H9 (cell line): Measurements from ENCODE around the gene STYXL2. TPM values are rescaled to one million over a fixed set of nuclear protein-coding genes. Genes with fewer than 3 reads are reported as not detected.

Source experiments
- DNase-seq: peaks from one replicate; pipeline ENCODE4 v3.0.0-alpha.2; 2017
- H2AFZ ChIP-seq: one replicate; pipeline ENCODE4 v1.6.1; 2013; ENCODE audit warnings: mild to moderate bottlenecking, low read length, control low read depth, moderate library complexity
- H2AK5ac ChIP-seq: 2 replicates; pipeline ENCODE4 v1.6.1; 2013; ENCODE audit warnings: low read length, control low read depth, mixed read lengths; ENCODE audit not compliant: insufficient read length
- H2BK120ac ChIP-seq: one replicate; pipeline ENCODE4 v1.6.1; 2013; ENCODE audit warnings: low read depth, mild to moderate bottlenecking, low read length, control low read depth, inconsistent platforms; ENCODE audit not compliant: poor library complexity, severe bottlenecking
- H2BK12ac ChIP-seq: 2 replicates; pipeline ENCODE4 v1.6.1; 2013; ENCODE audit warnings: low read length, control low read depth, mixed read lengths, low read depth; ENCODE audit not compliant: insufficient read length
- H2BK15ac ChIP-seq: 2 replicates; pipeline ENCODE4 v1.6.1; 2013; ENCODE audit warnings: low read depth, low read length, control low read depth
- H2BK20ac ChIP-seq: one replicate; pipeline ENCODE4 v1.6.1; 2013; ENCODE audit warnings: low read depth, mild to moderate bottlenecking, low read length, control low read depth, inconsistent platforms; ENCODE audit not compliant: poor library complexity, severe bottlenecking
- H2BK5ac ChIP-seq: 2 replicates; pipeline ENCODE4 v1.6.1; 2013; ENCODE audit warnings: low read length, control low read depth, mixed read lengths; ENCODE audit not compliant: insufficient read length
- H3K14ac ChIP-seq: 2 replicates; pipeline ENCODE4 v1.6.1; 2013; ENCODE audit warnings: low read length, control low read depth; ENCODE audit not compliant: insufficient read depth
- H3K18ac ChIP-seq: 2 replicates; pipeline ENCODE4 v1.6.1; 2013; ENCODE audit warnings: low read depth, mild to moderate bottlenecking, mixed read lengths, low read length, control low read depth; ENCODE audit not compliant: insufficient read length
- H3K23ac ChIP-seq: 2 replicates; pipeline ENCODE4 v1.6.1; 2013; ENCODE audit warnings: low read length, control low read depth, mixed read lengths, low read depth; ENCODE audit not compliant: insufficient read length
- H3K23me2 ChIP-seq: 2 replicates; pipeline ENCODE4 v1.6.1; 2013; ENCODE audit warnings: low read depth, mild to moderate bottlenecking, mixed read lengths, low read length, control low read depth; ENCODE audit not compliant: insufficient read length, poor library complexity, severe bottlenecking
- H3K27ac ChIP-seq: 2 replicates; pipeline ENCODE4 v1.5.1; 2013; ENCODE audit warnings: low read length, control low read depth, mixed read lengths, low read depth; ENCODE audit not compliant: insufficient read length
- H3K27me3 ChIP-seq: 2 replicates; pipeline ENCODE4 v1.6.1; 2013; ENCODE audit warnings: low read length, control low read depth, inconsistent platforms; ENCODE audit not compliant: insufficient read depth
- H3K4ac ChIP-seq: 2 replicates; pipeline ENCODE4 v1.6.1; 2013; ENCODE audit warnings: low read depth, mild to moderate bottlenecking, control low read depth, inconsistent platforms, low read length, moderate library complexity
- H3K4me1 ChIP-seq: 2 replicates; pipeline ENCODE4 v1.6.1; 2013; ENCODE audit warnings: low read length, control low read depth, inconsistent platforms; ENCODE audit not compliant: insufficient read depth
- H3K4me2 ChIP-seq: 2 replicates; pipeline ENCODE4 v1.6.1; 2013; ENCODE audit warnings: low read length, control low read depth, mixed read lengths; ENCODE audit not compliant: insufficient read length, insufficient read depth
- H3K56ac ChIP-seq: 2 replicates; pipeline ENCODE4 v1.6.1; 2013; ENCODE audit warnings: low read depth, mild to moderate bottlenecking, mixed read lengths, low read length, control low read depth; ENCODE audit not compliant: insufficient read length
- H3K79me1 ChIP-seq: 2 replicates; pipeline ENCODE4 v1.6.1; 2013; ENCODE audit warnings: low read depth, mild to moderate bottlenecking, moderate library complexity, low read length, control low read depth, inconsistent platforms; ENCODE audit not compliant: insufficient read depth, poor library complexity, severe bottlenecking
- H3K79me2 ChIP-seq: 2 replicates; pipeline ENCODE4 v1.6.1; 2013; ENCODE audit warnings: low read length, control low read depth, inconsistent platforms; ENCODE audit not compliant: insufficient read depth
- H3K9ac ChIP-seq: 2 replicates; pipeline ENCODE4 v1.6.1; 2013; ENCODE audit warnings: low read length, control low read depth, mixed read lengths; ENCODE audit not compliant: insufficient read length; ENCODE audit errors: extremely low read depth
- H3K9me3 ChIP-seq: one replicate; pipeline ENCODE4 v1.6.1; 2013; ENCODE audit warnings: low read depth, low read length, inconsistent platforms; ENCODE audit not compliant: control insufficient read depth
- H3T11ph ChIP-seq: one replicate; pipeline ENCODE4 v1.6.1; 2013; ENCODE audit warnings: mild to moderate bottlenecking, low read length, control low read depth, inconsistent platforms
- H4K20me1 ChIP-seq: one replicate; pipeline ENCODE4 v1.6.1; 2013; ENCODE audit not compliant: control insufficient read depth, insufficient read length, insufficient read depth
- H4K5ac ChIP-seq: 2 replicates; pipeline ENCODE4 v1.6.1; 2013; ENCODE audit warnings: low read depth, mild to moderate bottlenecking, mixed read lengths, low read length, control low read depth; ENCODE audit not compliant: insufficient read length
- H4K8ac ChIP-seq: replicated peaks from 2 replicates; pipeline ENCODE4 v1.6.1; 2013; ENCODE audit warnings: low read length, control low read depth, mixed read lengths, low read depth; ENCODE audit not compliant: insufficient read length
- H4K91ac ChIP-seq: 2 replicates; pipeline ENCODE4 v1.6.1; 2013; ENCODE audit warnings: low read depth, mild to moderate bottlenecking, moderate library complexity, mixed read lengths, low read length, control low read depth; ENCODE audit not compliant: insufficient read length
- H3K27ac Mint-ChIP-seq, 3 experiments: 2 replicates in 2 of 3; 3 replicates in 1 of 3; pipeline ENCODE4 v1.8.0; 2020 to 2021; ENCODE audit warnings: mixed read lengths in 3 of 3, mild to moderate bottlenecking in 1 of 3, moderate library complexity in 1 of 3
- H3K27me3 Mint-ChIP-seq: 2 replicates; pipeline ENCODE4 v1.8.0; 2021; ENCODE audit warnings: low read depth, mild to moderate bottlenecking, moderate library complexity, mixed read lengths
- H3K36me3 Mint-ChIP-seq, 3 experiments: 2 replicates in 2 of 3; 3 replicates in 1 of 3; pipeline ENCODE4 v1.8.0; 2020 to 2021; ENCODE audit warnings: low read depth in 3 of 3, mixed read lengths in 3 of 3; ENCODE audit not compliant: insufficient read depth in 1 of 3
- H3K4me1 Mint-ChIP-seq, 2 experiments: 2 replicates each; pipeline ENCODE4 v1.8.0; 2020; ENCODE audit warnings: mixed read lengths in 2 of 2
- H3K4me3 Mint-ChIP-seq, 2 experiments: 2 replicates in 1 of 2; 3 replicates in 1 of 2; pipeline ENCODE4 v1.8.0; 2020 to 2021; ENCODE audit warnings: mild to moderate bottlenecking in 2 of 2, mixed read lengths in 2 of 2, moderate library complexity in 1 of 2
- H3K9me3 Mint-ChIP-seq, 2 experiments: 2 replicates in 1 of 2; 3 replicates in 1 of 2; pipeline ENCODE4 v1.8.0; 2020; ENCODE audit warnings: mild to moderate bottlenecking in 2 of 2, mixed read lengths in 2 of 2, moderate library complexity in 1 of 2
- WGBS: extraction: QIAGEN DNeasy Blood & Tissue Kit; methylation state at CpG from one replicate; pipeline ENCODE4 v1.1.7; 2013; ENCODE audit warnings: missing lambda C conversion rate, low lambda C conversion rate, mixed read lengths; ENCODE audit not compliant: insufficient read length; ENCODE audit errors: extremely low coverage; 5-methylcytosine and 5-hydroxymethylcytosine counted together
- total RNA-seq: library from RNA; stranded (reverse); gene quantifications from 2 replicates; pipeline ENCODE4 v1.2.1, GENCODE V29; 2021
- TF ChIP-seq, protein P1 (sequence below): fragments of 200-600 bp; sonication (generic); conservative IDR thresholded peaks from 3 replicates; pipeline ENCODE4 v1.8.0; 2021; ENCODE audit warnings: antibody characterized with exemption, mild to moderate bottlenecking

STYXL2 gene
- total RNA-seq, 1 experiment from 2014 or later = 0.09 TPM

- peak overlapping the region; percentile 70 to 83 for H3K4me3 Mint-ChIP-seq
- no peak overlapping the region for H3K27ac Mint-ChIP-seq
- H3T11ph ChIP-seq = no peak overlapping the region
- peaks cover 5% of the 10 kb centered on the region; the same call in 1 of the 2 replicates for H3K4me1 ChIP-seq
- no peaks in the 10 kb centered on the region for H3K27me3 ChIP-seq
- no peak overlapping the region for H4K5ac ChIP-seq
- H3K79me1 ChIP-seq = no peaks in the 10 kb centered on the region
- H4K91ac ChIP-seq = no peak overlapping the region
- no peak overlapping the region for H3K14ac ChIP-seq
- no peak overlapping the region for H3K4ac ChIP-seq
- WGBS = no CpG with 5 or more reads among the region's 13 CpGs
- peaks cover 11% of the 10 kb centered on the region for H3K27me3 Mint-ChIP-seq
- H3K27ac ChIP-seq = no peak overlapping the region
- no peaks in the 10 kb centered on the region for H3K9me3 ChIP-seq
- H3K9me3 Mint-ChIP-seq = no peaks in the 10 kb centered on the region
- no peak overlapping the region for H4K8ac ChIP-seq
- H4K20me1 ChIP-seq = no peaks in the 10 kb centered on the region
- H3K36me3 Mint-ChIP-seq = peaks cover 0 to 2% (median 0%) of the 10 kb centered on the region in 3 experiments; a peak in 1 of 7 replicates
- peaks cover 38 to 46% of the 10 kb centered on the region in 2 experiments for H3K4me1 Mint-ChIP-seq
- H2AK5ac ChIP-seq = no peak overlapping the region
- H2AFZ ChIP-seq = no peak overlapping the region
- TF ChIP-seq, protein P1, sequence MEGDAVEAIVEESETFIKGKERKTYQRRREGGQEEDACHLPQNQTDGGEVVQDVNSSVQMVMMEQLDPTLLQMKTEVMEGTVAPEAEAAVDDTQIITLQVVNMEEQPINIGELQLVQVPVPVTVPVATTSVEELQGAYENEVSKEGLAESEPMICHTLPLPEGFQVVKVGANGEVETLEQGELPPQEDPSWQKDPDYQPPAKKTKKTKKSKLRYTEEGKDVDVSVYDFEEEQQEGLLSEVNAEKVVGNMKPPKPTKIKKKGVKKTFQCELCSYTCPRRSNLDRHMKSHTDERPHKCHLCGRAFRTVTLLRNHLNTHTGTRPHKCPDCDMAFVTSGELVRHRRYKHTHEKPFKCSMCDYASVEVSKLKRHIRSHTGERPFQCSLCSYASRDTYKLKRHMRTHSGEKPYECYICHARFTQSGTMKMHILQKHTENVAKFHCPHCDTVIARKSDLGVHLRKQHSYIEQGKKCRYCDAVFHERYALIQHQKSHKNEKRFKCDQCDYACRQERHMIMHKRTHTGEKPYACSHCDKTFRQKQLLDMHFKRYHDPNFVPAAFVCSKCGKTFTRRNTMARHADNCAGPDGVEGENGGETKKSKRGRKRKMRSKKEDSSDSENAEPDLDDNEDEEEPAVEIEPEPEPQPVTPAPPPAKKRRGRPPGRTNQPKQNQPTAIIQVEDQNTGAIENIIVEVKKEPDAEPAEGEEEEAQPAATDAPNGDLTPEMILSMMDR = no peak
- no peak overlapping the region for H3K23ac ChIP-seq
- no peak overlapping the region for H3K18ac ChIP-seq
- no peak for DNase-seq
- H3K79me2 ChIP-seq = no peaks in the 10 kb centered on the region
- H2BK5ac ChIP-seq = no peak overlapping the region
- no peak overlapping the region for H2BK12ac ChIP-seq
- H2BK15ac ChIP-seq = no peak overlapping the region
- no peak overlapping the region for H2BK20ac ChIP-seq
- peaks cover 5% of the 10 kb centered on the region for H3K23me2 ChIP-seq
- no peak overlapping the region for H3K9ac ChIP-seq
- H3K56ac ChIP-seq = no peak overlapping the region
- H2BK120ac ChIP-seq = no peak overlapping the region
- H3K4me2 ChIP-seq = peak overlapping the region; percentile 67
Measured at GRCh38 chr1:167120899-167121298, 27.0 kb downstream of the STYXL2 start.
